Measurements from ENCODE around the gene COL4A3. TPM values are rescaled to one million over a fixed set of nuclear protein-coding genes. Genes with fewer than 3 reads are reported as not detected.

The COL4A3 gene
- total RNA-seq, 1 experiment from 2014 or later = 0.15 TPM

DNA sequence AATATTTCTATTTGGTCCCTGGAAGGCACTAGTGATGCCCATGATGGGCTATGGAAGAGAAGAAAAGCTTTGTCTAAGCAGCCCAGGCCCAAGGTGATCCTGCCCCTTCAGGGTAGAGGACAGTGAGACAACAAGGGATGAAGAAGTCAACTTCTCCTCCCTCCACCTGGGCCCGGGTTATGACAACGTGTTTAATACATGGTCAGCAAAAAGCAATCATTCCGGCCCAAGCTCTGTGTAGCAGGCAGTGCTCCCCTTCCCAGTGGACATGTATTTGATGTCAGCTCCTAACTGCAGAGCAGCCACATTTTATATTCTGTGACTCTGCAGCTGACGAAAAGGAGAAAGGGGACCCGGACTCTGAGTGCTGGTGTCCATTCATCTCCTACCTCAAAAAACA lies 93.4 kb downstream of the COL4A3 start:
- no CpG with 5 or more reads among the region's 5 CpGs for WGBS (ENCODE audit: extremely low coverage, insufficient read length, low lambda C conversion rate)
- Histone ChIP-seq H3K9me3 (ENCODE audit: control insufficient read depth, low read depth, low read length) (no peaks in the 10 kb centered on the region), H4K5ac (ENCODE audit: insufficient read length, low read depth, low read length) (no peak overlapping the region), H4K20me1 (ENCODE audit: control insufficient read depth, insufficient read depth, insufficient read length) (no peaks in the 10 kb centered on the region), H3K23ac (ENCODE audit: insufficient read length, low read depth, low read length) (no peak overlapping the region), H3K18ac (ENCODE audit: insufficient read length, low read depth, low read length) (no peak overlapping the region), H3K27me3 (ENCODE audit: insufficient read depth, low read length) (no peaks in the 10 kb centered on the region), H3K27ac (ENCODE audit: insufficient read length, low read depth, low read length) (no peak overlapping the region), H3K79me1 (ENCODE audit: insufficient read depth, low read depth, low read length, poor library complexity, severe bottlenecking) (no peaks in the 10 kb centered on the region), H3K4me1 (ENCODE audit: insufficient read depth, low read length) (no peaks in the 10 kb centered on the region), H2AFZ (ENCODE audit: low read length) (no peak overlapping the region), H2BK20ac (ENCODE audit: low read depth, low read length, poor library complexity, severe bottlenecking) (no peak overlapping the region), H3T11ph (ENCODE audit: low read length) (no peak overlapping the region), H4K8ac (replicated peaks; ENCODE audit: insufficient read length, low read depth, low read length) (no peak overlapping the region), H4K91ac (ENCODE audit: insufficient read length, low read depth, low read length) (no peak overlapping the region), H2BK12ac (ENCODE audit: insufficient read length, low read depth, low read length) (no peak overlapping the region), H2AK5ac (ENCODE audit: insufficient read length, low read length) (no peak overlapping the region), H2BK15ac (ENCODE audit: low read depth, low read length) (no peak overlapping the region), H3K4me2 (ENCODE audit: insufficient read depth, insufficient read length, low read length) (no peak overlapping the region), H3K56ac (ENCODE audit: insufficient read length, low read depth, low read length) (no peak overlapping the region), H2BK120ac (ENCODE audit: low read depth, low read length, poor library complexity, severe bottlenecking) (no peak overlapping the region), H3K4ac (ENCODE audit: low read depth, low read length) (no peak overlapping the region), H3K9ac (ENCODE audit: extremely low read depth, insufficient read length, low read length) (no peak overlapping the region), H3K23me2 (ENCODE audit: insufficient read length, low read depth, low read length, poor library complexity, severe bottlenecking) (no peaks in the 10 kb centered on the region), H2BK5ac (ENCODE audit: insufficient read length, low read length) (no peak overlapping the region), H3K14ac (ENCODE audit: insufficient read depth, low read length) (no peak overlapping the region), H3K79me2 (ENCODE audit: insufficient read depth, low read length) (no peaks in the 10 kb centered on the region)
- Mint-ChIP-seq H3K27me3 (ENCODE audit: low read depth) (no peaks in the 10 kb centered on the region), H3K4me1 (peaks cover 4 to 13% of the 10 kb centered on the region in 2 experiments), H3K9me3 (no peaks in the 10 kb centered on the region), H3K36me3 (ENCODE audit: insufficient read depth in 1 of 3, low read depth in 3 of 3) (no peaks in the 10 kb centered on the region; a peak in 1 of 7 replicates), H3K27ac (peak overlapping the region in 1 of 3 experiments; percentile 11; a peak in 1 of 7 replicates), H3K4me3 (no peak overlapping the region)
- no peak for DNase-seq
- TF ChIP-seq, protein P1, sequence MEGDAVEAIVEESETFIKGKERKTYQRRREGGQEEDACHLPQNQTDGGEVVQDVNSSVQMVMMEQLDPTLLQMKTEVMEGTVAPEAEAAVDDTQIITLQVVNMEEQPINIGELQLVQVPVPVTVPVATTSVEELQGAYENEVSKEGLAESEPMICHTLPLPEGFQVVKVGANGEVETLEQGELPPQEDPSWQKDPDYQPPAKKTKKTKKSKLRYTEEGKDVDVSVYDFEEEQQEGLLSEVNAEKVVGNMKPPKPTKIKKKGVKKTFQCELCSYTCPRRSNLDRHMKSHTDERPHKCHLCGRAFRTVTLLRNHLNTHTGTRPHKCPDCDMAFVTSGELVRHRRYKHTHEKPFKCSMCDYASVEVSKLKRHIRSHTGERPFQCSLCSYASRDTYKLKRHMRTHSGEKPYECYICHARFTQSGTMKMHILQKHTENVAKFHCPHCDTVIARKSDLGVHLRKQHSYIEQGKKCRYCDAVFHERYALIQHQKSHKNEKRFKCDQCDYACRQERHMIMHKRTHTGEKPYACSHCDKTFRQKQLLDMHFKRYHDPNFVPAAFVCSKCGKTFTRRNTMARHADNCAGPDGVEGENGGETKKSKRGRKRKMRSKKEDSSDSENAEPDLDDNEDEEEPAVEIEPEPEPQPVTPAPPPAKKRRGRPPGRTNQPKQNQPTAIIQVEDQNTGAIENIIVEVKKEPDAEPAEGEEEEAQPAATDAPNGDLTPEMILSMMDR (conservative IDR thresholded peaks at IDR 0.05) = no peak
